Lung (tissue), 12 donors: Measurements from ENCODE around the gene ADPRH. TPM values are rescaled to one million over a fixed set of nuclear protein-coding genes. Genes with fewer than 3 reads are reported as not detected.
"Not testable (repeated sequence)": the region's sequence is repeated elsewhere in the genome, so short reads cannot be mapped to it uniquely, and the experiment has no call there.

Experiments
- ATAC-seq: fragments of 200-7000 bp; cut with Tn5 transposase; one replicate; pipeline ENCODE4 v1.9.1; 2020; ENCODE audit warnings: moderate number of reproducible peaks; ENCODE audit not compliant: insufficient read depth, low FRiP score
- DNase-seq, 3 donors: peaks; one replicate each; pipeline ENCODE4 v3.0.0-alpha.2; 2013 to 2017
- H3K27ac ChIP-seq, 2 donors: one replicate each; pipeline ENCODE4 v1.5.1; 2013; ENCODE audit warnings: mild to moderate bottlenecking in 2 of 2, moderate library complexity in 2 of 2, control low read depth in 1 of 2, inconsistent platforms in 1 of 2, low read depth in 1 of 2, low read length in 1 of 2
- H3K27me3 ChIP-seq, 3 donors: one replicate each; pipeline ENCODE4 v1.5.1; 2013; ENCODE audit warnings: low read length in 2 of 3; ENCODE audit not compliant: control insufficient read depth in 3 of 3, insufficient read depth in 3 of 3
- H3K36me3 ChIP-seq, 4 donors: one replicate each; pipeline ENCODE4 v1.5.1; 2013; ENCODE audit warnings: low read length in 4 of 4, mild to moderate bottlenecking in 1 of 4, moderate library complexity in 1 of 4; ENCODE audit not compliant: control insufficient read depth in 4 of 4, insufficient read depth in 4 of 4
- H3K4me1 ChIP-seq, 5 donors: one replicate each; pipeline ENCODE4 v1.5.1; 2013; ENCODE audit warnings: low read length in 5 of 5, mild to moderate bottlenecking in 2 of 5, moderate library complexity in 1 of 5; ENCODE audit not compliant: control insufficient read depth in 5 of 5, insufficient read depth in 5 of 5
- H3K4me3 ChIP-seq: one replicate; pipeline ENCODE4 v1.5.1; 2013; ENCODE audit warnings: mild to moderate bottlenecking, control low read depth, moderate library complexity
- H3K9ac ChIP-seq, 2 donors: one replicate each; pipeline ENCODE4 v1.5.1; 2013; ENCODE audit warnings: low read length in 2 of 2, control low read depth in 1 of 2; ENCODE audit not compliant: insufficient read depth in 1 of 2
- H3K9me3 ChIP-seq, 4 donors: one replicate each; pipeline ENCODE4 v1.5.1; 2013; ENCODE audit warnings: low read length in 3 of 4, mild to moderate bottlenecking in 1 of 4, moderate library complexity in 1 of 4; ENCODE audit not compliant: control insufficient read depth in 4 of 4, insufficient read depth in 3 of 4
- WGBS, 2 donors: extraction: QIAGEN DNeasy Blood & Tissue Kit; methylation state at CpG; one replicate each; pipeline ENCODE4 v1.1.7; 2013; 5-methylcytosine and 5-hydroxymethylcytosine counted together
- polyA plus RNA-seq, 2 donors: library from polyadenylated mRNA; stranded (reverse); fragments of 200-250 nt; gene quantifications; one replicate each; pipeline ENCODE4 v1.2.1, GENCODE V29; 2013
- total RNA-seq, 2 donors: library from RNA; depleted of rRNA in 1 of 2; stranded (reverse); fragments of >200 nt in 1 of 2; gene quantifications; one replicate each; pipeline ENCODE4 v1.2.1, GENCODE V29; 2014 to 2021
- TF ChIP-seq, protein P1 (sequence below): IDR thresholded peaks from 2 replicates; pipeline ENCODE4 v1.5.1; 2012; ENCODE audit warnings: mild to moderate bottlenecking; ENCODE audit errors: control extremely low read depth, extremely low read depth
- donor health status: control.
- donor health status: control.
- donor health status: Bipolar disorder and iron deficiency.
- donor health status: healthy.
- donor health status: DM: yes; HTN: yes; CAD: no.

The ADPRH gene
- total and polyA plus RNA-seq, 4 donors, result 5.4 to 26.3 (median 14.2) TPM

DNA sequence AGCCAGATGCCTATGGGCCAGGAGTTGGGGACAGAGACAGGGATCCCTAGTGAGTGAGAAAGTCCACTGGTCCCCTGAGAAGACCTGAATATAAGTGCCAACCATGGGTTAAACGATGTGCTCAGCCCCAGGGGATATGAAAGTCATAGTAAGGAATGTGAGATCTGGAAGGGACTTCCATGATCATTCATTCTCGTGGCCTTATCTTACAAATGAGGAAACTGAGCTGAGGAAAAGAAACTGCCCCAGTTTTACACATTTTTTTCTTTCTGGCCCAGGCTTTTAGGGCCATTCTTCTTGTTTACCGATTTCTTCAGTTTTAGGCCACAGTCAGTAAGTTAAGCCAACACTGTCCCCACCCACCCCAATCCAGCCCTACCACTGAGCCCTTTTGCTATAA lies 31.0 kb upstream of the ADPRH start:
- DNase-seq (no peak), ATAC-seq (no peak)
- Histone ChIP-seq H3K4me1 (no peaks in the 10 kb centered on the region), H3K27me3 (no peaks in the 10 kb centered on the region), H3K9me3 (no peaks in the 10 kb centered on the region), H3K4me3 (no peak overlapping the region), H3K36me3 (peaks cover 0 to 7% (median 0%) of the 10 kb centered on the region in 4 donors), H3K27ac (no peak overlapping the region), H3K9ac (no peak overlapping the region)
- TF ChIP-seq, protein P1, sequence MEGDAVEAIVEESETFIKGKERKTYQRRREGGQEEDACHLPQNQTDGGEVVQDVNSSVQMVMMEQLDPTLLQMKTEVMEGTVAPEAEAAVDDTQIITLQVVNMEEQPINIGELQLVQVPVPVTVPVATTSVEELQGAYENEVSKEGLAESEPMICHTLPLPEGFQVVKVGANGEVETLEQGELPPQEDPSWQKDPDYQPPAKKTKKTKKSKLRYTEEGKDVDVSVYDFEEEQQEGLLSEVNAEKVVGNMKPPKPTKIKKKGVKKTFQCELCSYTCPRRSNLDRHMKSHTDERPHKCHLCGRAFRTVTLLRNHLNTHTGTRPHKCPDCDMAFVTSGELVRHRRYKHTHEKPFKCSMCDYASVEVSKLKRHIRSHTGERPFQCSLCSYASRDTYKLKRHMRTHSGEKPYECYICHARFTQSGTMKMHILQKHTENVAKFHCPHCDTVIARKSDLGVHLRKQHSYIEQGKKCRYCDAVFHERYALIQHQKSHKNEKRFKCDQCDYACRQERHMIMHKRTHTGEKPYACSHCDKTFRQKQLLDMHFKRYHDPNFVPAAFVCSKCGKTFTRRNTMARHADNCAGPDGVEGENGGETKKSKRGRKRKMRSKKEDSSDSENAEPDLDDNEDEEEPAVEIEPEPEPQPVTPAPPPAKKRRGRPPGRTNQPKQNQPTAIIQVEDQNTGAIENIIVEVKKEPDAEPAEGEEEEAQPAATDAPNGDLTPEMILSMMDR, result no peak
- WGBS, 2 donors, result 51 to 64% methylated on average over 3 of the region's 3 CpGs

DNA sequence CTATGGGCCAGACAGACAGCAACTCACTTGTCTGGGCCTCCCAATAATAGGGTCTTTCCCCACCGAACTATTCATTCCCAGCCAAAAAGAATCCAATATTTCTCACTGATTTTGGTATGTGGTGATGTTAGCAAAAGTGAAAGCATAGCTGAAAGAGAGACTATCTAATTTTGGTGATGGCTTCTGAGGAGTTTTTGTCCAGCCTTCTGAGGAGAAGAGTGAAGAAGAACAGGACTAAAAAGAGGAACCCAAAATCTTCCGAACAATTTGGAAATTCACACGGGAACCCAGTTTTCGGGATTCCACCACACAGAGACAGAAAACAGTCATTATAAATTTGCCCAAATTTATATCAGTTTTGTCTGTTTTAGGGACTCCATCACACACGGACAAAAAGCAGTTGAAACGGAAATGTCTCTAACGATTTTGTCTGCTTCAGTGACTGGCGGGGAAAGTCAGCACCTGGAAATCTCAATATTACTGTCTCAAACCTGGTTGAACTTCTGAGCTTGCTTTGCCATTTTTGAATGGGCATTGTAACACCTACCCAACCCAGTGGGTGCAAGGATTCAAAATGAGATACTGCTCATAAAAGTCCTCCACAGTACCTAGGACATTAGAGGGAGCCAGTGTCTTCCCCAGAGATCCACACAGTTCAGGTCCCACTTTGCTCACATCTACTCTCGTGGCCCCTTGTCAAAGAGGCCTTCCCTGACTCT lies 28.9 kb upstream of the ADPRH start:
- 94 to 96% methylated on average over 9 of the region's 9 CpGs for WGBS, 2 donors
- peaks cover 0 to under 1% (median 0%) of the 10 kb centered on the region in 5 donors for H3K4me1 ChIP-seq
- H3K27me3 ChIP-seq, result no peaks in the 10 kb centered on the region
- no peak overlapping the region for H3K4me3 ChIP-seq
- no peaks in the 10 kb centered on the region for H3K9me3 ChIP-seq
- TF ChIP-seq, protein P1, result no peak
- DNase-seq (no peak), ATAC-seq (no peak)
- H3K27ac ChIP-seq, result no peak overlapping the region
- peaks cover 0 to 7% (median 0%) of the 10 kb centered on the region in 4 donors for H3K36me3 ChIP-seq
- H3K9ac ChIP-seq, result no peak overlapping the region

DNA sequence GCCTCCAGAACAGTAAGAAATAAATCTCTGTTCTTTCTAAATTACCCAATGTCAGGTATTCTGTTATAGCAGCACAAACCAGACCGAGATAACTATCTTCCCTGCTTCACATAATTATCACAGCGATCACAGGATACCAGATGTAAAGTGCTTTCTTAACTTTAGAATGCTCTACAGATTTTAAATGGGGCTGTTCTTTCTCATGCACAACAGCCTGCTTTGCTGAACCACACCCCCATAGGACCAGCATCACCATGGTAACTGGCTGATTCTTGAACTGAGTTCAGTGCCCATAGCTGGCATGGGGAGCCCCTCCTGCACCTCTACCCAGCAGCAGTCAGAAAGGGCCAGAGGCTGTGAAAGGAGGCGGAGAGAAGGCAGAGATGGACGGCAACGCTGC lies 27.7 kb upstream of the ADPRH start:
- TF ChIP-seq, protein P1, result no peak
- Histone ChIP-seq H3K4me3 (no peak overlapping the region), H3K4me1 (peaks cover 0 to 2% (median 0%) of the 10 kb centered on the region in 5 donors), H3K36me3 (peaks cover 0 to 7% (median 0%) of the 10 kb centered on the region in 4 donors), H3K27ac (no peak overlapping the region), H3K9me3 (no peaks in the 10 kb centered on the region), H3K27me3 (no peaks in the 10 kb centered on the region), H3K9ac (no peak overlapping the region)
- ATAC-seq (no peak), DNase-seq (no peak)
- 90 to 97% methylated on average over 5 of the region's 5 CpGs for WGBS, 2 donors

DNA sequence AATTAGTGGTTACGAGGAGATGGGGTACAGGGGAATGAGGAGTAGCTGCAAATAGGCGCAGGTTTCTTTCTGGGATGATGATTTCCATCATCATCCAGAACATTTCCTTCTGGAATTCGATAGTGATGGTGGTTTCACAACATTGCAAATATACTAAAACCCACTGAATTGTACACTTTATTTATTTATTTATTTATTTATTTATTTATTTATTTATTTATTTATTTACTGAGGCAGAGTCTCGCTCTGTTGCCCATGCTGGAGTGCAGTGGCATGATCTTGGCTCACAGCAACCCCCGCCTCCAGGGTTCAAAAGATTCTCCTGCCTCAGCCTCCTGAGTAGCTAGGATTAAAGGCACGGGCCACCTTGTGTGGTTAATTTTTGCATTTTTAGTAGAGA lies 26.4 kb upstream of the ADPRH start:
- WGBS, 2 donors, result 94 to 96% methylated on average over 6 of the region's 6 CpGs
- not testable (repeated sequence) for H3K9me3 ChIP-seq, H3K9ac ChIP-seq, H3K4me1 ChIP-seq, H3K4me3 ChIP-seq, H3K27ac ChIP-seq, ATAC-seq, DNase-seq, H3K27me3 ChIP-seq, H3K36me3 ChIP-seq
